ENCODE data around the gene ZBTB21. TPM values are rescaled to one million over a fixed set of nuclear protein-coding genes. Genes with fewer than 3 reads are reported as not detected.

ZBTB21 gene
- polyA plus RNA-seq, 2 of the 4 experiments (the other 2 are of a cell fraction): 5.4 to 13.1 TPM

DNA sequence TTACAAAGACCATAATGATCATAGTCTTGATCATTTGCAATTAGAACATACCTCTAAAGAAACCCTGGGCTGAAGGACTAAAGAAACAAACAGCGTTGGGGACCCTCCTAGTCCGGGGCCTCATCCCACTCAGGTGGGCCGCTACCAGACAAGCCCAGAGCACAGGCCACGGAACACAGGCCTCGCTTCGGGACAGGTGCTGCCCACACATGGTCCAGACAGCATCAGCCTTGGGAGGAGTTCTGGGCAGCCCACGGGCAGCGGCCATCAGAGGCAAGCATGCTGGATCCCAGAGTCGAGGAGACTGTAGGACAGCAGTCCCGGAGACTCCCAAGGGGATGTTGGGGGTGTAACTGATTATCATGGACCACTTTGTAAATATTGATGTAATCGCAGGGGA, 61.3 kb downstream of the ZBTB21 start:
- Histone ChIP-seq H3K4me1 (peaks cover 16% of the 10 kb centered on the region; the same call in 2 of the 3 replicates), H3K4me2 (no peak overlapping the region), H3K4me3 (no peak overlapping the region), H3K9me3 (no peaks in the 10 kb centered on the region), H3K27ac (no peak overlapping the region)
- 93% methylated on average over 5 of the region's 11 CpGs for WGBS (ENCODE audit: missing lambda C conversion rate)
- ChIA-PET CTCF (interaction anchor here (1.6 kb wide), 1 partner anchor 11 kb away, joined by 4 read pairs; no protein-coding TSS in a partner anchor), POLR2A (no interaction called here)
- FAIRE-seq (no peak), DNase-seq (ENCODE audit: low read depth in 1 of 2, low spot score in 1 of 2) (no peak), ATAC-seq (no peak)
- TF ChIP-seq HEYL (CRISPR knock-in tag; IDR thresholded peaks at IDR 0.05): no peak
- no peak for TF ChIP-seq FOXS1 (CRISPR knock-in tag; IDR thresholded peaks at IDR 0.05)
- TF ChIP-seq JUN (IDR thresholded peaks at IDR 0.05): no peak
- TF ChIP-seq, protein P1, sequence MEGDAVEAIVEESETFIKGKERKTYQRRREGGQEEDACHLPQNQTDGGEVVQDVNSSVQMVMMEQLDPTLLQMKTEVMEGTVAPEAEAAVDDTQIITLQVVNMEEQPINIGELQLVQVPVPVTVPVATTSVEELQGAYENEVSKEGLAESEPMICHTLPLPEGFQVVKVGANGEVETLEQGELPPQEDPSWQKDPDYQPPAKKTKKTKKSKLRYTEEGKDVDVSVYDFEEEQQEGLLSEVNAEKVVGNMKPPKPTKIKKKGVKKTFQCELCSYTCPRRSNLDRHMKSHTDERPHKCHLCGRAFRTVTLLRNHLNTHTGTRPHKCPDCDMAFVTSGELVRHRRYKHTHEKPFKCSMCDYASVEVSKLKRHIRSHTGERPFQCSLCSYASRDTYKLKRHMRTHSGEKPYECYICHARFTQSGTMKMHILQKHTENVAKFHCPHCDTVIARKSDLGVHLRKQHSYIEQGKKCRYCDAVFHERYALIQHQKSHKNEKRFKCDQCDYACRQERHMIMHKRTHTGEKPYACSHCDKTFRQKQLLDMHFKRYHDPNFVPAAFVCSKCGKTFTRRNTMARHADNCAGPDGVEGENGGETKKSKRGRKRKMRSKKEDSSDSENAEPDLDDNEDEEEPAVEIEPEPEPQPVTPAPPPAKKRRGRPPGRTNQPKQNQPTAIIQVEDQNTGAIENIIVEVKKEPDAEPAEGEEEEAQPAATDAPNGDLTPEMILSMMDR (IDR thresholded peaks at IDR 0.05): no peak
- TF ChIP-seq BHLHE40 (IDR thresholded peaks at IDR 0.05; ENCODE audit: low read depth, low read length): no peak
- no peak for TF ChIP-seq MAZ (IDR thresholded peaks at IDR 0.05; ENCODE audit: borderline replicate concordance, low read depth, low read length)
- no peak for TF ChIP-seq POLR2A (IDR thresholded peaks at IDR 0.05; ENCODE audit: low read length)
- no peak for TF ChIP-seq RARB (CRISPR knock-in tag; IDR thresholded peaks at IDR 0.05)
- no peak for TF ChIP-seq GATA3 (IDR thresholded peaks at IDR 0.05; ENCODE audit: borderline replicate concordance)
- TF ChIP-seq NFE2L2 (conservative IDR thresholded peaks at IDR 0.05; ENCODE audit: low read length): no peak
- no peak for TF ChIP-seq JUNB (IDR thresholded peaks at IDR 0.05)
- TF ChIP-seq HOXB5 (CRISPR knock-in tag; IDR thresholded peaks at IDR 0.05): no peak
- TF ChIP-seq, protein P2, sequence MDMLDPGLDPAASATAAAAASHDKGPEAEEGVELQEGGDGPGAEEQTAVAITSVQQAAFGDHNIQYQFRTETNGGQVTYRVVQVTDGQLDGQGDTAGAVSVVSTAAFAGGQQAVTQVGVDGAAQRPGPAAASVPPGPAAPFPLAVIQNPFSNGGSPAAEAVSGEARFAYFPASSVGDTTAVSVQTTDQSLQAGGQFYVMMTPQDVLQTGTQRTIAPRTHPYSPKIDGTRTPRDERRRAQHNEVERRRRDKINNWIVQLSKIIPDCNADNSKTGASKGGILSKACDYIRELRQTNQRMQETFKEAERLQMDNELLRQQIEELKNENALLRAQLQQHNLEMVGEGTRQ (IDR thresholded peaks at IDR 0.05): no peak
- no peak for TF ChIP-seq CHD2 (IDR thresholded peaks at IDR 0.05; ENCODE audit: low read length, partially characterized antibody)
- no peak for TF ChIP-seq ZC3H11A (IDR thresholded peaks at IDR 0.05)

DNA sequence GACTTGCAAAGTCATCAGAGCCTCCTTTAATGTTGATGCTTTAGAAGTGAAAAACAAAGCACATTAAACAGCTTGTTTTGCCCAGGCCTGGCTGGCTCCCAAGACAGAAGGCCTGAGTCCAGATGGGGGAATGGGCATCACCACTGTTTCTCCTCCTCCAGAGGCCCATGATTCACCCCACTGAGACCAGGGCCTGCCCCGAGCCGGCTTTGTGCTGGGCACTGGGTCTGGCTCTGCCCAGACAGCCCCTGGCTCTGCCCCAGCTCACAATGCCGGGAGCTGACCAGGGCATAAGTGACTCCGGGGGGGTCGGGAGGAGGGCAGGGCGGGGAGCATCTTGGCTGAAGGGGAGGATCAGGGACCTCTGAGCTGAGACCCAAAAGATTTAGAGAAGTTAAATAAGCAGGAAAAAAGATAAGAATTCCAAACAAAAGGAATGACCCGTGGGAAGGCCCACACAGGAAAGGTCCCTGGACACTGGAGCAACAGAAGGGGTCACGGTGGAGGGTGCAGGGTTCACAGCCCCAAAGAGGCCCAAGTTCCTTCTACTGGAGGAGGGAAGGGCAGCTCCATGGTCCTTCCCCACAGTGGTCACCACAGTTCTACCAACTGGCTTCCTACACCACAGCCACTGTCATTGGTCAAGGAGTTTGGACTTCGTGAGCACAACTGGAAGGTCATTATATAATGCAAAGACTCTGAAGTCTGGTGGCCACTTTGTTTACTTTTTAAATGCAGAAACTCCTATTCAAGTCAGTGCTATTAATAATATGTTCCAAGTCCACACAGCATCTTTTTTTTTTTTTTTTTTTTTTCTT, 61.9 kb downstream of the ZBTB21 start:
- Histone ChIP-seq H3K27ac (peak overlapping the region in 1 of 2 experiments; percentile 50; a peak in 3 of 6 replicates), H3K9me3 (no peaks in the 10 kb centered on the region), H3K4me2 (peak overlapping the region; percentile 10; the same call in 1 of the 3 replicates), H3K4me1 (peaks cover 16% of the 10 kb centered on the region; the same call in 2 of the 3 replicates), H3K4me3 (no peak overlapping the region)
- no peak for TF ChIP-seq NFE2L2 (conservative IDR thresholded peaks at IDR 0.05; ENCODE audit: low read length)
- TF ChIP-seq, protein P3, sequence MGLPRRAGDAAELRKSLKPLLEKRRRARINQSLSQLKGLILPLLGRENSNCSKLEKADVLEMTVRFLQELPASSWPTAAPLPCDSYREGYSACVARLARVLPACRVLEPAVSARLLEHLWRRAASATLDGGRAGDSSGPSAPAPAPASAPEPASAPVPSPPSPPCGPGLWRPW (IDR thresholded peaks at IDR 0.05): no peak
- no peak for TF ChIP-seq PHF8 (IDR thresholded peaks at IDR 0.05; ENCODE audit: borderline replicate concordance, low read depth)
- POLR2A ChIA-PET: no interaction called here
- CTCF ChIA-PET: interaction anchor here (1.2 to 1.6 kb wide), 2 partner anchors 9 to 11 kb away, joined by 4 to 5 read pairs; no protein-coding TSS in a partner anchor
- FAIRE-seq (no peak), DNase-seq (ENCODE audit: low read depth in 1 of 2, low spot score in 1 of 2) (no peak), ATAC-seq (peak; percentile 43 to 60; a peak in 3 of 6 replicates)
- 80% methylated on average over 5 of the region's 9 CpGs for WGBS (ENCODE audit: missing lambda C conversion rate)

DNA sequence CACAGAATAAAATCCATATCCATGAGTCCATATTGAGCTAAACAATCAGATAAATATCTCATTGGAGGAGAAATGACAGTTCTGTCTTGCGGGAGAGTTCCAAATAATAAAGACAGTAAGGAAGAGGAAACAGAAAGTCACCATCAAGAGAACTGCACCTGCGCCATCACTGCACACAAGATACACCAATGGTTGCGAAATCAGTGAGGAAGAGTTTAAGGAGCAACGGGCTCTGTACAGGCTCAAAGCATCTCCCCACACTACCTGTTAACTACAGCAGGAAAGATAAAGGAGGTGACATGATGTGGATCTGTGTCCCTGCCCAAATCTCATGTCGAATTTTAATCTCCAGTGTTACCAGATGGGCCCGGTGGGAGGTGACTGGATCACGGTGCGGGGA, 64.2 kb downstream of the ZBTB21 start:
- peaks cover 9% of the 10 kb centered on the region; the same call in 2 of the 3 replicates for H3K4me1 ChIP-seq
- no peak for TF ChIP-seq JUN (IDR thresholded peaks at IDR 0.05)
- TF ChIP-seq CEBPB (IDR thresholded peaks at IDR 0.05): peak in 1 of 2 experiments; percentile 39; a peak in 1 of 4 replicates
- no peak for TF ChIP-seq MAZ (IDR thresholded peaks at IDR 0.05; ENCODE audit: borderline replicate concordance, low read depth, low read length)
- no peak for TF ChIP-seq ZNF302 (CRISPR knock-in tag; IDR thresholded peaks at IDR 0.05)
- H3K9me3 ChIP-seq: no peaks in the 10 kb centered on the region
- DNase-seq (ENCODE audit: low read depth in 1 of 2, low spot score in 1 of 2): no peak
- ATAC-seq: no peak
- WGBS (ENCODE audit: missing lambda C conversion rate): 92% methylated on average over 8 of the region's 8 CpGs
- ChIA-PET POLR2A (no interaction called here), CTCF (no interaction called here)
- H3K27ac ChIP-seq: no peak overlapping the region
- H3K4me2 ChIP-seq: no peak overlapping the region
- no peak for FAIRE-seq
- no peak overlapping the region for H3K4me3 ChIP-seq

Measured in A549 (cell line).